ENCODE data around the gene D2HGDH.
"Not testable (repeated sequence)": the region's sequence is repeated elsewhere in the genome, so short reads cannot be mapped to it uniquely, and the experiment has no call there.

D2HGDH gene

GRCh38 chr2:241796610-241797138 is 62.2 kb downstream of the D2HGDH start:
- no peak for DNase-seq

GRCh38 chr2:241797441-241798080 is 63.1 kb downstream of the D2HGDH start:
- DNase-seq, result no peak

- DNase-seq, result peak; percentile 6
Measured at GRCh38 chr2:241798081-241798630, 63.7 kb downstream of the D2HGDH start.

GRCh38 chr2:241798631-241799521 is 64.4 kb downstream of the D2HGDH start:
- DNase-seq, result no peak

GRCh38 chr2:241799522-241800197 is 65.2 kb downstream of the D2HGDH start:
- DNase-seq, result no peak

- DNase-seq, result not testable (repeated sequence)
Measured at GRCh38 chr2:241800198-241800903, 65.9 kb downstream of the D2HGDH start.

GRCh38 chr2:241801611-241802420 is 67.4 kb downstream of the D2HGDH start:
- no peak for DNase-seq

GRCh38 chr2:241802421-241803318 is 68.2 kb downstream of the D2HGDH start:
- DNase-seq, result no peak

- DNase-seq, result no peak
Measured at GRCh38 chr2:241803387-241804325, 69.2 kb downstream of the D2HGDH start.

- DNase-seq, result no peak
Measured at GRCh38 chr2:241804326-241805229, 70.1 kb downstream of the D2HGDH start.

- DNase-seq, result not testable (repeated sequence)
Measured at GRCh38 chr2:241806217-241806616, 71.8 kb downstream of the D2HGDH start.

- no peak for DNase-seq
Measured at GRCh38 chr2:241808051-241808720, 73.8 kb downstream of the D2HGDH start.

- DNase-seq, result no peak
Measured at GRCh38 chr2:241808721-241809382, 74.4 kb downstream of the D2HGDH start, which contains the start of gene NEU4. Gene NEU4, plus strand, starts transcription at chr2:241809193. Its CDS starts 5,292 bp downstream, at chr2:241814485.

GRCh38 chr2:241809383-241810306 is 75.2 kb downstream of the D2HGDH start:
- no peak for DNase-seq
